Activated CD8-positive, alpha-beta memory T cell treated with anti-CD3 and anti-CD28 coated beads for 24 hours (primary cell): Measurements from ENCODE around the gene ANG.
"Not testable (repeated sequence)": the region's sequence is repeated elsewhere in the genome, so short reads cannot be mapped to it uniquely, and the experiment has no call there.

Experiments
- DNase-seq: peaks from one replicate; pipeline ENCODE4 v3.0.0-alpha.2; 2020

Gene ANG

GRCh38 chr14:20688167-20688839 lies at the start of gene ANG:
ANG (plus strand) TSS chr14:20688764; CDS start chr14:20693565, 4,801 bp downstream.
- no peak for DNase-seq

GRCh38 chr14:20641591-20641990 lies 47.0 kb upstream of the ANG start, which contains the start of gene OR6S1:
OR6S1 (minus strand) TSS chr14:20641691; CDS start chr14:20641691, 0 bp downstream.
- DNase-seq = no peak

- no peak for DNase-seq
Observed at GRCh38 chr14:20642182-20642581, 46.4 kb upstream of the ANG start.

DNA sequence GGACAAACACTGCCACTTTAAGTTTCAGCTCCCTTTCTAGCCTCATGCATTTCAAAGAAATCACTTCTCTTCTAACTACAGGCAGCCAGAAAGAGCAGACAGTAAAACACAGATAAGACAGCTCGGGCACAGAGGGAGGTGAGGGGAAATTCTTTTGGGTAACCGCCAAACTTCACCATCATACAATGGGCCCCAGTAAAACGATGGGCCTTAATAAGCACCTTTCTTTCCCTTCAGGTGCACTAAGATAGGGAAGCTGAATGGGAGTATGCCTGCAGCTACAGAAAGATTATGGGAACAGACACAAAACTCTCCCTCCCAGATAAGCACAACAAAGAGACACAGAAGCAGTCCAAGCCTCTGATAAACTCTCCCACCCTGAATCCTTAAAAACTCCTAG lies 45.8 kb upstream of the ANG start:
- DNase-seq = not testable (repeated sequence)

GRCh38 chr14:20644520-20644919 lies 44.0 kb upstream of the ANG start:
- no peak for DNase-seq

DNA sequence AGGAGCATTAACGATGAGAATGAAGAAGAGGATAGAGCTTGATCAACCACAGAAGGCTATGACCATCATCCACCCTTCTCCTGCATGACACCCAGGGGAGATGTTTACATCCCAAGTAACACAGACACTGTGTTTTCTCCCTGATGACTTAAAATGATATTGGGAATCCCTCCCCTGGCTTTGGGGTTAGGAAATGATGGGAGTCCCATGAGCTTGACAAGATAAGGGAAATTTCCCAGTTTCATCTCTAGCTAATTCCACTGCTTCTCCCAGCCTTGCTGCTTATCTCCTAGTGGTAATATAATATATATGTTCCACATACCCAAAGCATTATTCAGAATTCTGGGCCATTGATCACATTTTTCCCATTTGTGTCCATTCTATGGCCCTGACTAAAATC lies 43.1 kb upstream of the ANG start:
- DNase-seq = no peak

DNA sequence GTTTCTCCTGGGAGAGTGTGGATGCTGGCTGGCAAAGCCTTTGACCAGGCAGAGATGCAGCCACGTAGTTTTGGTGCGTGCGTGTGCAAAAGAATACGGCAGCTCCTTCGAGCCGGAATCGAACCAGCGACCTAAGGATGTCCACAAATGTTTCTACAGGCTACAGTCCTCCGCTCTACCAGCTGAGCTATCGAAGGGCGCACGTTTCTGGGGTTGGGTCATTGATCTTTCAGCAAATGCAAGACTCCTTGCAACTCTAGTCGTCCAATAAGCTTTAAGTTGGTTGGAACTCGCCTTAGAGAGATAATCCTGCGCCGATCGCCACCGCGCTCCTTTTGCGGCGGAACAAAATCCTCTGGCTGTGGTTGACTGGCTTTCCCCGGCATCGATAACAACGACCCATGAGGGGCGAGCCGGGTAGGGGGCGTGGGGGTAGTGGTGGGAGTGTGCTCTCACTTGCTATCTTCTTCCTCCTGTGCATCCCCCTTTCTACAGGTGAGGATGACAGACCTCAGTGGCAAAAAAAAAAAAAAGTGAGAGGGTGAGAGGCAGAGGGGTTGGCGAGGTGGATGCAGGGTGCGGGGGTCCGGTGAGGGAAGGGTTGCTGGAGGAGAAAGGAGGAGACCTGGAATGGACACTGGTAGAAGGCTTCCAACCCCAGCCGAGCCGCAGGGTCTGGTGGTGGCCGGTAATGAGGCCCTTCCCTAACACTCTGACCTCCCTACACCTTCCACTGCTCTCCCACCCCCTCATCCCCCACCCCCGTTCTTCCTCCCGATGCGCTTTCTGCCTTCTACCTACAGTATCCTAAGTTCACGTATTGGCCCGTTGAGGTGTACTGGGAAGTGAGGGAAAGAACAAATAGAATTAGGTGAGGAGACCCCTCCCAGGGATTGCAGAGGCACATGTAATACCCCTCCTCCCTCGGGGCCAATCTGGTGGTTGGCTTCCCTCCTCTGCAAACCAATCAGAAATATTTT lies 35.3 kb upstream of the ANG start:
- DNase-seq = peak; percentile 83

DNA sequence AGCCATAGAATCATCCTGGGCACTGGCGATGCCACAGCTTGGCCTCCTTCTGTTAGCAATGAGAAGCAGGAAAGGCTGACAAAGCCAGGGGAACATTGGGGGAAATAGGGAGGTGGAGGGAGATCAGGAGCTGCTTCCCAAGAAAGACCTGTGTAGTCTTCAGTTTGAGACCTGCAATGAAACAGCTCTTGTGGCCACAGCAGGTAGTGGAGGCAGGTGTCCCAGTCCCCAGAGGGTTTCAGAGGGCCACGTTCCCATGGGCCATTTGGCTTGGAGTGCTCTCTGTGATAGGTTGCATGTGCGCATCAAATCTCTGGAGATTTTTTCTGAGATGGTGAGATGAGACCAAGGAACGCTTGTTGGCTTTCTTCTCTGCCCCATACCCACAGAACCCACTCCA lies 32.7 kb upstream of the ANG start:
- DNase-seq = no peak

DNA sequence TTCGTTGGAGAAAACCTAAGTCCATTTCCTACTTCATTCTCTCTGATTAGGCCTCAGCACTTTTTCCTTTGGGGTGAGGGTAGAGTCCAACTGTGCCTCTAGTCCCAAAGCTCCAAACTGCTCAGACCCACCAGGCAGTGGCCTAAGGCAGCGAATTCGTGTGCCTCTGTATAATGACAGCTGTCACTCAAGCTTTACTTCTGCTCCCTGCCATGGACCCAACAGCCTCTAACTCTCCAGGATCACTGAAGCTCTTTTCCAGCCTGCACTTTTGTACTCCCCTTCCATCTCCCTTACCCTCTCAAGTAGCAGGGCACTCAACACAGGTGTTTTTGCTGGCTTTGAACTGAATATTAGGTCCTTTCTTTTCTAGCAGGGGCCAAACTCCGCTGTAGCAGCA lies 32.3 kb upstream of the ANG start:
- DNase-seq = no peak

GRCh38 chr14:20657216-20658211 lies 31.1 kb upstream of the ANG start:
- DNase-seq = no peak

DNA sequence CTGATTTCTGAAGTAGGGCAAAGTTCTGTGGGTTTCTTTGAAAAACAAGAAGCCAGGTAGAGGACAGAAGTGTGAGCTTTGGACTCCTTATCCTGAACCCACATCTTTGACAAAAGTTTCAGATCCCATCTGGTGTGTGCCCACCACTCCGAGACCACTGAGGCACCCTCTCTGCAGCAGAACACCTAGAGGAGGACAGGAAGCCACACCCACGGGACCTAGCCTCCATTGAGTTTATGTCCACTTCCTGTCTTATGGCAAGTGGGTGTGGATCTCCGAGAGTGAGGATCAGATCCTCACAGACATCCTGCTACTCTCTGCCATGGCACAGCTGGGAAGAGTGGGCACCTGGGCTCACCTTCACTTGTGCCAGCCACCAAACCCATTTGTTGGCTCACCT lies 30.3 kb upstream of the ANG start:
- no peak for DNase-seq

GRCh38 chr14:20659336-20659735 lies 29.2 kb upstream of the ANG start:
- DNase-seq = no peak

GRCh38 chr14:20659813-20660395 lies 28.7 kb upstream of the ANG start:
- no peak for DNase-seq

DNA sequence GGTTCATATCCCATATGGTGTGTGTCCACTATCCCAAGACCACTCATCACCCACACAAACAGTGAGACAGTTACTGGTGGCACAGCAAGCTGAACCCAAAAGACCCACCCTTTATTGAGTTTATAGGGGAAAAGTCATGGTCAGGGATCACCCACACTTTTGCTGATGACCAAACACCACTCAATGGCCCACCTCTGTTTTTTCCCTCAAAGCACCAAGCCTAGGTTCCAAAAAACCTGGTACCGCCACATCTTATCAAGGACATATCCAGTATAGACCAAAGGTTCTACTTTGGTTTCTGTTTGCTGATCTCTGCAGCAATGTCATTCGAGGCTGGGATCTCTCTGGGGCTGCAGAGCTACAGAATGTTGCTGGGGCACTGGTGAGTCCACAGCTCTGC lies 27.4 kb upstream of the ANG start:
- no peak for DNase-seq

GRCh38 chr14:20662968-20663732 lies 25.4 kb upstream of the ANG start:
- peak; percentile 90 for DNase-seq

GRCh38 chr14:20666400-20666961 lies 22.1 kb upstream of the ANG start:
- not testable (repeated sequence) for DNase-seq

GRCh38 chr14:20667957-20668356 lies 20.6 kb upstream of the ANG start:
- no peak for DNase-seq

- no peak for DNase-seq
Observed at GRCh38 chr14:20668969-20669368, 19.6 kb upstream of the ANG start.

DNA sequence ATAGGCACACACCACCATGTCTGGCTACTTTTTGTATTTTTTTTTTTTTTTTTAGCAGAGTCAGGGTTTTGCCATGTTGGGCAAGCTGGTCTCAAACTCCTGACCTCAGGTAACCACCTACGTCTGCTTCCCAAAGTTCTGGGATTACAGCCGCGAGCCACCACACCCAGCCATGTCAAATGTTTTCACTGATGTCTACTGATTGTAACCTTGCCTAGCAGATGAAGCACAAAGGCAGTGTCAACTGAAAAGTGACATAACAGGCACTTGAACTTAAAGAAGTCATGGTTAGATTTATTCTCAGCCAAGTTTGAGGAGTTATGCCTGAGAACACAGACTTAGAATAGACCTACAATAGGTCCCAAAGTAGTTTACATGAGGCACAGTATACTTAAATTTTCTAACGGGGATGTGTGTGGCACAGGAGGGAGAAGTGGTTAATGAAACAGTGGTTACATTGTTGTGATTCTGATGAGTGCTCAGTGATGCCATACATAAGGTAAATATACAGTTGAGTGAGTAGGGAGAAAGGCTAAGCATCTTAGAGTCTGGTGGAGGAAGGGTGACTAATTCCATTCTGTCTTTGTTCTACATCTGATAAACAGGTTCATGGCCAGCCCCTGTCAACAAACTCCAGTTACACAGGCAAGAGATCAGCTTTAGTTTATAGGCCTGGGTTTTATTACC lies 16.8 kb upstream of the ANG start:
- no peak for DNase-seq

DNA sequence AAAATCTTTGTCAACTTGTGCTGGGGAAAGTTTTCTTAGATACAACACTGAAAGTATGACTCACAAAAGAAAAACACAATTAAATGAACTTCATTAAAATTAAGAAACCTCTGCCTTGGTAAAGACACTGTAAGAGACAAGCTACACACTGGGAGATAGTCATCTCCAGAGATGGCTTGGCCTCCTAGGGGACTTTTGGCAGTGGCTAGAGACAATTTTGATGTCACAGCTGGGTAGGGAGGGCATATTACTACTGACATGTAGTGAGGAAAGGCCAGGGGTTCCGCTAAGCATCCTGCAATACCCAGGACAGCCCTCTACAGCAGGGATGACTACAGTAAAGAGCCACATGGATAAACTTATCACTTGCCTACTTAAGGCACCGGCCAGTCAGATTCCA lies 12.9 kb upstream of the ANG start:
- no peak for DNase-seq

DNA sequence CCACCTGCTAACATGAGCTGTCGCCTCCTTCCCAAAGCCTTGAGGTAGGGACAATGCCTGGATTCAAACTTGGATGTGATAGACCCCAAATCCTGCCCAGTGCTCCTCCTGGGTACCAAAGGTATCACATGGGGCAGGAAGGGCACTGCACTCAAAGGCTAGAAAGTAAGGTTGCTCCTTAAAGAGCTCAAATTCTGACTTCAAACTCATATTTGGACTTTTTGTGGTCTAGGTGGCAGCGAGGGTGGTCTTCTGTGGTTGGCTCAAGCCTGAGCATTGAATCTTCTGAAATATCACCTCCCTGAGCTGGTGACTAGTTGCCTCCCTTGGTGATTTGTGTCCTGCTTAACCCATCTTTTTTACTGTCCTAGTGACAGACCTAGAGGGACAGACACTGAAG lies 12.5 kb upstream of the ANG start:
- no peak for DNase-seq
